PC-3 (cell line): Measurements from ENCODE around the gene MYOCD.

ENCODE experiments used
- EZH2 ChIP-seq: fragments of 300-600 bp; sonication (generic); IDR thresholded peaks from one replicate; pipeline ENCODE4 v1.6.1; 2017; ENCODE audit warnings: antibody characterized with exemption, mild to moderate bottlenecking, low read length; ENCODE audit not compliant: unreplicated experiment
- EZH2phosphoT487 ChIP-seq: fragments of 300-600 bp; sonication (generic); IDR thresholded peaks from 2 replicates; pipeline ENCODE4 v1.6.1; 2018; ENCODE audit warnings: mild to moderate bottlenecking, antibody characterized with exemption, low read length, borderline replicate concordance
- TF ChIP-seq, protein P1 (sequence below): fragments of 300-600 bp; sonication (generic); conservative IDR thresholded peaks from 2 replicates; pipeline ENCODE4 v1.5.1; 2017; ENCODE audit warnings: antibody characterized with exemption, low read depth, mild to moderate bottlenecking, low read length

GRCh38 chr17:12648498-12648897, 17.2 kb upstream of the MYOCD start:
- TF ChIP-seq, protein P1, sequence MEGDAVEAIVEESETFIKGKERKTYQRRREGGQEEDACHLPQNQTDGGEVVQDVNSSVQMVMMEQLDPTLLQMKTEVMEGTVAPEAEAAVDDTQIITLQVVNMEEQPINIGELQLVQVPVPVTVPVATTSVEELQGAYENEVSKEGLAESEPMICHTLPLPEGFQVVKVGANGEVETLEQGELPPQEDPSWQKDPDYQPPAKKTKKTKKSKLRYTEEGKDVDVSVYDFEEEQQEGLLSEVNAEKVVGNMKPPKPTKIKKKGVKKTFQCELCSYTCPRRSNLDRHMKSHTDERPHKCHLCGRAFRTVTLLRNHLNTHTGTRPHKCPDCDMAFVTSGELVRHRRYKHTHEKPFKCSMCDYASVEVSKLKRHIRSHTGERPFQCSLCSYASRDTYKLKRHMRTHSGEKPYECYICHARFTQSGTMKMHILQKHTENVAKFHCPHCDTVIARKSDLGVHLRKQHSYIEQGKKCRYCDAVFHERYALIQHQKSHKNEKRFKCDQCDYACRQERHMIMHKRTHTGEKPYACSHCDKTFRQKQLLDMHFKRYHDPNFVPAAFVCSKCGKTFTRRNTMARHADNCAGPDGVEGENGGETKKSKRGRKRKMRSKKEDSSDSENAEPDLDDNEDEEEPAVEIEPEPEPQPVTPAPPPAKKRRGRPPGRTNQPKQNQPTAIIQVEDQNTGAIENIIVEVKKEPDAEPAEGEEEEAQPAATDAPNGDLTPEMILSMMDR, result no peak
- TF ChIP-seq EZH2 (no peak), EZH2phosphoT487 (no peak)
